ENCODE data around the gene PCSK6.

The PCSK6 gene

DNA sequence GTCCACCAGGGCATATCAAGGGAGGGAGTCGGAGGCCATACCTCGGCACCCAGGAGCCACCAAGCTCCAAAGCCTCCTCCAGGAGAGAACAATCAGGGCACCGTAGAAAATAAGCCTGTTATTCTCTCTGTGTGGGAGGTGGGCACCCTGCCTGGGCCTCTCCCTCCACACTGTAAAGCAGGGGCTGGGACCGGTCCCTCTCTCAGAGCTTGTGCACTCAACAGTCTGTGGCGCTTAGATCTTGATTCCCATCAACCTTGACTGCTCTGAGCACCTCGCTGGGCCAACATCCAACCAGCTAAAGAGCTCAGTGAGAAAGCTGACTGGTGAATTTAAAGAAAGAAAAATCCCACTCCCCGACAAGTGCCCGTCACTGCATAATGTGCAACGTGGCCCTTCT, 53.0 kb downstream of the PCSK6 start:
- POLR2A ChIA-PET: no interaction called here

DNA sequence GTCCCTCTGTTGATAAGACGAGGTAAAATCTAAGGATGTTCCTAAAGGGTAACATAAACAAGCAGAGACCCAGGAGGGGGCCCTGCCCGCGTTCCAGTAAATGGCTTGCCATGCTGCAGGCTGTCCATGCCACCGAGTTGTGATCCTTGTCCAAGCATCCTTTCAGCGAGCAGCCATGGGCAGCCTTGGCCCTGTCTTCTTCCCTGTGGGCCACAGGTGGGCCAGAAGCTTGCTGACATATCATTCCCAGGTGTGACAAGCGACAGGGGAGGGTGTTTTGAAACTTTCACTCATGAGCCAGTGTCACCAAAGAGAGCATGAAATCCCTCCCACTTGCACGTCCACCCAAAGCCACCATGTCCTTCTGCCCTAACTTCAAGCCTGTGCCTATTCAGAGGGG, 53.7 kb downstream of the PCSK6 start:
- no peak for DNase-seq (ENCODE audit: low read depth, low spot score)
- ChIA-PET CTCF (no interaction called here), POLR2A (no interaction called here)
- no peak overlapping the region for H3K4me3 ChIP-seq (ENCODE audit: low read depth, low read length)
- TF ChIP-seq, protein P1, sequence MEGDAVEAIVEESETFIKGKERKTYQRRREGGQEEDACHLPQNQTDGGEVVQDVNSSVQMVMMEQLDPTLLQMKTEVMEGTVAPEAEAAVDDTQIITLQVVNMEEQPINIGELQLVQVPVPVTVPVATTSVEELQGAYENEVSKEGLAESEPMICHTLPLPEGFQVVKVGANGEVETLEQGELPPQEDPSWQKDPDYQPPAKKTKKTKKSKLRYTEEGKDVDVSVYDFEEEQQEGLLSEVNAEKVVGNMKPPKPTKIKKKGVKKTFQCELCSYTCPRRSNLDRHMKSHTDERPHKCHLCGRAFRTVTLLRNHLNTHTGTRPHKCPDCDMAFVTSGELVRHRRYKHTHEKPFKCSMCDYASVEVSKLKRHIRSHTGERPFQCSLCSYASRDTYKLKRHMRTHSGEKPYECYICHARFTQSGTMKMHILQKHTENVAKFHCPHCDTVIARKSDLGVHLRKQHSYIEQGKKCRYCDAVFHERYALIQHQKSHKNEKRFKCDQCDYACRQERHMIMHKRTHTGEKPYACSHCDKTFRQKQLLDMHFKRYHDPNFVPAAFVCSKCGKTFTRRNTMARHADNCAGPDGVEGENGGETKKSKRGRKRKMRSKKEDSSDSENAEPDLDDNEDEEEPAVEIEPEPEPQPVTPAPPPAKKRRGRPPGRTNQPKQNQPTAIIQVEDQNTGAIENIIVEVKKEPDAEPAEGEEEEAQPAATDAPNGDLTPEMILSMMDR (IDR thresholded peaks at IDR 0.05; ENCODE audit: insufficient read depth, low read length, missing control alignments): no peak

More for the DNA sequence above, 53.0 kb downstream of the PCSK6 start:
- no peak overlapping the region for H3K4me3 ChIP-seq (ENCODE audit: low read depth, low read length)
- CTCF ChIA-PET: no interaction called here
- DNase-seq (ENCODE audit: low read depth, low spot score): no peak
- TF ChIP-seq, protein P1 (IDR thresholded peaks at IDR 0.05; ENCODE audit: insufficient read depth, low read length, missing control alignments): no peak

DNA sequence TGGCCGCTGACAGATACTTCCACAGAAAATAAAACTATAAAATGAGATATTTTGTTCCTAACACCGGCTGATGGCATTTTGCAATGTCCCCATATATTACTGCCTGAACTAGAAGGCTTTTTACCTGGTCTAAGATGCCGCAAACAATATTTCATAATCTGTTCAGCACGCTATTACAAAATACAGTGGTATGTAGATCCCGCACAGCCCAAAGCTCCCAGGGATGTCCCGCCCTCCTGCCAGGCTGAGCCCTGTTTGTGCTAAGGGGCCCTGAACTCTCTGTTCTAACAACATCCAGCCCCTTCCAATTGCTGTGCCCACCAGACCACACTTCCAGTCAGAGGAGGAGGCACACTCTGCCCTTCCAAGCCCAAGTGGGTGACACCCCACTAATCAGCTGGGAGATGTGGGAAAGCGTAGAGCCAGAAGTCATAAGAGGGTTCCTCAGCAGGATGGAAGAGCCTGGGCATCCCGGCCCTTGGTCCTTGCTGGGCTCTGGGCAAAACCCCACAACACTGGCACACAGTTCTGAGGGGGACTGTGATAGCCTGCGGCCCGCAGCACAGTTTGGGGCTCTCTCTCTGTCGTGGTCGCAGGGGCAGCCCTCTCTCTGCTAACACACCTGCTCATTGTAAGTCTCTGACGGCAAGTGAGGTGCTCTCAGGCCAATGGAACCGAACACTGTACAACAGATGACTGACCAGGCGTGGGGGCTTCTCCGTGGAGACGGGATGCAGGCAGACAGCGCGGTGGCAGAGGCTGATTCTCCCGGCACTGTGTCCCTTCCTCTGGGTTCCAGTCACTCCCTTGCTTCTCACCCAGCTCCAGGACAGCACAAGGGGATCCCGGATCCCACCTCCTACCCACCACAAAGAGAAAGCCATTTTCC, 55.2 kb downstream of the PCSK6 start:
- DNase-seq (ENCODE audit: low read depth, low spot score): no peak
- ChIA-PET POLR2A (no interaction called here), CTCF (no interaction called here)
- H3K4me3 ChIP-seq (ENCODE audit: low read depth, low read length): no peak overlapping the region
- TF ChIP-seq, protein P1 (IDR thresholded peaks at IDR 0.05; ENCODE audit: insufficient read depth, low read length, missing control alignments): no peak

DNA sequence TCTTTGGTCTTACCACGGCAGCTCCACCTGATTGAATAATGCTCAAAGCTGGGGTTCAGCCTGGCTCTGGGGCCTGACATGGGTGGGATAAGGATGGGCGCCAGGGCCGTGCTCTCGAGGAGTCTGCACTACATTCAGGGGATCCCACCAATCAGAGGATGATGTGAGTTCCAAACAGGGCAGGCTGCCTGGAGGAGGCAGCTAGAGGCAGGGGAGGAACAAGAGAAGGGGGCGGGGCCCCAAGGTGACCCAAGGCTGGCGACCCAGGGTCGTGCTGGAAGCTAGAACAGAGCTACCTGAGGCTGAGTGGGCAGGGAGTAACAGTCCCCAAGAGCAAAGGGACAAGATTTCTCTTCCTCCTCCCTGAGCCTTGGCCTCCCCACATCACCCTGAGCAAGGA, 56.1 kb downstream of the PCSK6 start:
- no peak overlapping the region for H3K4me3 ChIP-seq (ENCODE audit: low read depth, low read length)
- ChIA-PET POLR2A (no interaction called here), CTCF (no interaction called here)
- DNase-seq (ENCODE audit: low read depth, low spot score): no peak
- TF ChIP-seq, protein P1 (IDR thresholded peaks at IDR 0.05; ENCODE audit: insufficient read depth, low read length, missing control alignments): no peak

DNA sequence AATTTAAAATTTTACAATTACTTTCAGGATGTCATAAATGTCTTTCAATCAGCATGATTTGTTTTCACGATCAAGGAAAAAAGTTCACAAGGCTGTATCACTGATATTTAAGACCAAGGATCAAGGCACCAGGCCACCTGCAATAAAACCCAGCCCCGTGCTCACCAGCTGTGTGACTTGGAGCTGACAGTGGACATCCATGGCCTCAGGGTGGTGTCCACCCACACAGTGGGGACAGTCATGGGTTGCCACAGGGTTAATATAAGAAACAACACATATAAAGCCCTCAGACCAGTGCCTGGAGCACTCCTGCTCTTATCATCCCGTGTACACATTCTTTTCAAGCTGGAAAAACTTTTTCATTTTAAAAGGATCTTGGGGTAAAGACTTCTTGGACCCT, 56.5 kb downstream of the PCSK6 start:
- H3K4me3 ChIP-seq (ENCODE audit: low read depth, low read length): no peak overlapping the region
- POLR2A ChIA-PET: no interaction called here
- CTCF ChIA-PET: no interaction called here
- DNase-seq (ENCODE audit: low read depth, low spot score): no peak
- TF ChIP-seq, protein P1 (IDR thresholded peaks at IDR 0.05; ENCODE audit: insufficient read depth, low read length, missing control alignments): no peak

DNA sequence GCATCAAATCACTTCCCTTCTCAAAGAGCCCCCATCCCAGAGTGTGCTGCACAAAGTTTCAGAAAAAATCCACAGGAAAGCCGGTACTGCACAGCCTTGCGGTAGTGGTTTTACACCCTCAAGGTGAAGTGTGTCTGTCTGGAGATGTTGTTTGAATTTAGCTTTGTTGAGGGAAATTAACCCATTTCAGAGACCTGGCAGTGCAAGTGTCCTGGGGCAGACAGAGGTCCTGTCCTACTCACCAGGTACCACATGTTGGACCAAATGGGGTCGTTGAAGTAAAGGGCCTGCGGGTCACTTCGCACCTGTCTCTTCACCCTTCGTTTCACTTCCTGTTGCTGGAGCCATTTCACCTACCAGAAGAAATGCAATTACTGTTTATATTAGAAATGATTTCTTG, 57.8 kb downstream of the PCSK6 start:
- no peak overlapping the region for H3K4me3 ChIP-seq (ENCODE audit: low read depth, low read length)
- no peak for DNase-seq (ENCODE audit: low read depth, low spot score)
- TF ChIP-seq, protein P1 (IDR thresholded peaks at IDR 0.05; ENCODE audit: insufficient read depth, low read length, missing control alignments): no peak
- CTCF ChIA-PET: no interaction called here
- POLR2A ChIA-PET: no interaction called here

All from AG04449 (cell line).